Kidney epithelial cell (primary cell): Measurements from ENCODE around the gene ZBTB21. TPM values are rescaled to one million over a fixed set of nuclear protein-coding genes. Genes with fewer than 3 reads are reported as not detected.
"Not testable (repeated sequence)": the region's sequence is repeated elsewhere in the genome, so short reads cannot be mapped to it uniquely, and the experiment has no call there.

ENCODE experiments used
- DNase-seq: peaks from one replicate; pipeline ENCODE4 v3.0.0-alpha.2; 2010; ENCODE audit warnings: low read depth
- H3K27me3 ChIP-seq: 2 replicates; pipeline ENCODE4 v1.6.0; 2011; ENCODE audit warnings: low read length; ENCODE audit not compliant: control insufficient read depth, insufficient read depth
- H3K36me3 ChIP-seq: 2 replicates; pipeline ENCODE4 v1.5.1; 2011; ENCODE audit warnings: low read length; ENCODE audit not compliant: control insufficient read depth, insufficient read depth
- H3K4me3 ChIP-seq: 2 replicates; pipeline ENCODE4 v1.5.1; 2011; ENCODE audit warnings: low read depth, mild to moderate bottlenecking, control low read depth, low read length
- total RNA-seq: library from RNA; depleted of rRNA; stranded (reverse); fragments of >200 nt; gene quantifications from 2 replicates; pipeline ENCODE4 v1.2.3, GENCODE V29; 2015
- TF ChIP-seq, protein P1 (sequence below): IDR thresholded peaks from 2 replicates; pipeline ENCODE4 v1.5.1; 2011; ENCODE audit warnings: mild to moderate bottlenecking, moderate library complexity, low read length, control low read depth, inconsistent platforms; ENCODE audit not compliant: insufficient read depth, poor library complexity, severe bottlenecking

ZBTB21 gene
- total RNA-seq, 1 donor from 2014 or later: 13.8 TPM

DNA sequence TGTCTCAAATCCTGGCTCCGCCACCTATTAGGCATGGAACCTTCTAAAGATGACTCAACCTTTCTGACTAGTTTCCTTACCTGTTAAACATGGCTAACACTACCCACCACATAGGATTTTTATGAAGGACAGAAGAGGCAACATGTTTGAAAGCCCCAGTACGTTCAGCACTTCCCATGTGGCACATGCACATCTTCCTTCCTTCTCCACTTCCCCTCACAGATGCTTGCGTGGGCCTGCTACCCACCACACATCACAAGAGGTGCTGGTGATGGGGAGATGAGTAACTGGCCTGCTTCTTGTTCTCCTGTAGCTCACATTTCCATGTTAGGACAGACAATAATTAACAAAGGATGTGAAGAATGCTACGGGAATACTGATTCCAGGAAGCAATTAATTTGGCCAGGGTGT, 7.1 kb downstream of the ZBTB21 start:
- TF ChIP-seq, protein P1, sequence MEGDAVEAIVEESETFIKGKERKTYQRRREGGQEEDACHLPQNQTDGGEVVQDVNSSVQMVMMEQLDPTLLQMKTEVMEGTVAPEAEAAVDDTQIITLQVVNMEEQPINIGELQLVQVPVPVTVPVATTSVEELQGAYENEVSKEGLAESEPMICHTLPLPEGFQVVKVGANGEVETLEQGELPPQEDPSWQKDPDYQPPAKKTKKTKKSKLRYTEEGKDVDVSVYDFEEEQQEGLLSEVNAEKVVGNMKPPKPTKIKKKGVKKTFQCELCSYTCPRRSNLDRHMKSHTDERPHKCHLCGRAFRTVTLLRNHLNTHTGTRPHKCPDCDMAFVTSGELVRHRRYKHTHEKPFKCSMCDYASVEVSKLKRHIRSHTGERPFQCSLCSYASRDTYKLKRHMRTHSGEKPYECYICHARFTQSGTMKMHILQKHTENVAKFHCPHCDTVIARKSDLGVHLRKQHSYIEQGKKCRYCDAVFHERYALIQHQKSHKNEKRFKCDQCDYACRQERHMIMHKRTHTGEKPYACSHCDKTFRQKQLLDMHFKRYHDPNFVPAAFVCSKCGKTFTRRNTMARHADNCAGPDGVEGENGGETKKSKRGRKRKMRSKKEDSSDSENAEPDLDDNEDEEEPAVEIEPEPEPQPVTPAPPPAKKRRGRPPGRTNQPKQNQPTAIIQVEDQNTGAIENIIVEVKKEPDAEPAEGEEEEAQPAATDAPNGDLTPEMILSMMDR: no peak
- no peak for DNase-seq
- H3K27me3 ChIP-seq: no peaks in the 10 kb centered on the region
- no peaks in the 10 kb centered on the region for H3K36me3 ChIP-seq
- no peak overlapping the region for H3K4me3 ChIP-seq

DNA sequence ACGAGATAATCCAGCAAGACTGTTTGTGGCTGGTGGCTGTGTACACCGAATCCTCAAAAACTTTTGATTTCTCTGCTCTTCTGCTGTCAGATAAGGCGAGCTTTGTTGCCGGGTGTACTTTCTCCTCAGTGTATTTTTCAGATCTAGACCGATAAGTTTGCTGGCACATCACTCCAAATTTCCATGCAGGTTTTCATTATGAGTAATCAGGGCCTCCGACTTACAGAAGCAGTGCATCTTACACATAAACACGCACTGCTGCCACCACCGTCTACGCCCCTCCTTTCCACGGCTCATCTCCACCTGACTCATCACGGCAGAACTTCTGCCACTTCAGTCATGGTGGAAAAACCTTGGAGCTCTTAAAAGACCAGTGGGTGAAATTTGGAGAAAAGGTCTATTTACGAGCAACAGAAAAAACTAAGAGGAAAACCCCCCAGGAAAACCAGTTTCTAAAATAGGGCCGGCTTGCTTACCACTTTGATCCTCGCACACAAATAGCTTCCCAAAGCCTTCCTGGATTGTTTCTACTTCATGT, 7.7 kb downstream of the ZBTB21 start:
- no peak overlapping the region for H3K4me3 ChIP-seq
- no peaks in the 10 kb centered on the region for H3K36me3 ChIP-seq
- TF ChIP-seq, protein P1: no peak
- peak; percentile 70 for DNase-seq
- no peaks in the 10 kb centered on the region for H3K27me3 ChIP-seq

DNA sequence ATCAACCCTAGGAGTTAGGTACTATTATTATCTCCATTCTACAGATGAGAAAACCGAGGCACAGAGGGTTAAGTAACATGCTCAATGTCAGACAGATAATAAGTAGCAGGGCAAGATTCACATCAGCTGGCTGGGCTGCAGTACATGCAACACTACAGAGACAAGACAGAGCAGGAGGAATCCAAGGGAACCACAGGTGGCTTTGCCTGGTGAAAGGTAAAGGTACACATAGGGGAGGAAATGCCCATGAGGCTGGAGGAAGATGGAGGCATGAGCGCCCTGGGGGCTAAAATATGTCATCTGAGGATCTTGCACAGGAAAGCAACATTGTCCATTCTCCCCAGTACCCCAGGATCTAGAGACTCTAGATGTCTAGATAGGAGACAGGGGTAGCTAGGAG, 8.4 kb downstream of the ZBTB21 start:
- H3K27me3 ChIP-seq: no peaks in the 10 kb centered on the region
- no peaks in the 10 kb centered on the region for H3K36me3 ChIP-seq
- TF ChIP-seq, protein P1: no peak
- no peak for DNase-seq
- H3K4me3 ChIP-seq: no peak overlapping the region

DNA sequence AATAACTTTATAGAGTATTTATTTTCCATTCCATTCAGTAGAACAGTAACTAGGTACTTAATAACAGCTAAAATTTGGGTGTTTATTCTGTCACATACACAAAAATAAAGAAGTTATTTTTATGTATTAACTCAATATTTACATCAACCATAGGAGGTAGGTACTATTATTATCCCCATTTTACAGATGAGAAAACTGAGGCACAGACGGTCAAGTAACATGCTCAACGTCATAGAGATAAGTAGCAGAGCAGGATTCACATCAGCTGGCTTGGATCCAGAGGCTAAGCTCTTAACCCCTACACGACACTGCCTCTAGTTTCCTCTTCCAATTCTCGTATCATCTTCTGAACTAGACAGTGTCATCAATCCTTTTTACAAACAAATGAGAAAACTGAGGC, 9.3 kb downstream of the ZBTB21 start:
- TF ChIP-seq, protein P1: no peak
- no peak for DNase-seq
- H3K36me3 ChIP-seq: no peaks in the 10 kb centered on the region

DNA sequence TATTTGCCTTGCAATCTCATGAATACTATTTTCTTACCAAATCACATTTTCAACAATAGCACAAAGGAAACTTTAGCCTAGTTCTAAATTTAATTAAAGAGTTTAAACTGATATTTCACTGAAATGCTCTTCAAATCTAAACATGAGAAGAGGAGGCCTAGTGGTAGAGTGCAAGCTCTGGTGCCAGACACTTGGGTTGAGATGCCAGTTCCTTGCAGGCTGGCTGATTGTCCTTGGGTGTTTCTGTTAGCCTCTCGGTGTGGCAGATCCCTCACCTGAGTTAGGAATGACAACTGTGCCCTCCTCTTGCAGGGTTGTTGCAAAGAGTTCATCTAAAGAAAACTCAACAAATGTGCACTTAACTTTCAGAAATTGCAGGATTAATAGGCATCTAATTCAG, 12.5 kb downstream of the ZBTB21 start:
- Histone ChIP-seq H3K36me3 (no peaks in the 10 kb centered on the region), H3K4me3 (no peak overlapping the region), H3K27me3 (no peaks in the 10 kb centered on the region)
- no peak for DNase-seq
- TF ChIP-seq, protein P1: no peak

More for the DNA sequence above, 9.3 kb downstream of the ZBTB21 start:
- Histone ChIP-seq H3K27me3 (no peaks in the 10 kb centered on the region), H3K4me3 (no peak overlapping the region)

DNA sequence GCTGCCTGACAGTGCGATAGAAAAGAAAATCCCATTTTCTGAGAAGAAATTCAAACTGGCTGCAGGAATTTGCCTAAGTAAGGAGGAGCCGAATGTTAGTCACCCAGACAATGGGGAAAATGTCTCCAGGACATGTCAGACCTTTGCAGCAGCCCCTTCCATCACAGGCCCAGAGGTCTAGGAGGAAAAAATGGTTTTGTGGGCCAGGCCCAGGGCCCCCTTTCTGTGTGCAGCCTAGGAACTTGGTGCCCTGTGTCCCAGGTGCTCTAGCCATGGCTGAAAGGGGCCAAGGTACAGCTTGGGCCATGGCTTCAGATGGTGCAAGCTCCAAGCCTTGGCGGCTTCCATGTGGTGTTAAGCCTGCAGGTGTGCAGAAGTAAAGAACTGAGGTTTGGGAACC, 14.6 kb downstream of the ZBTB21 start:
- no peak overlapping the region for H3K4me3 ChIP-seq
- no peaks in the 10 kb centered on the region for H3K27me3 ChIP-seq
- TF ChIP-seq, protein P1: no peak
- no peaks in the 10 kb centered on the region for H3K36me3 ChIP-seq
- DNase-seq: no peak

DNA sequence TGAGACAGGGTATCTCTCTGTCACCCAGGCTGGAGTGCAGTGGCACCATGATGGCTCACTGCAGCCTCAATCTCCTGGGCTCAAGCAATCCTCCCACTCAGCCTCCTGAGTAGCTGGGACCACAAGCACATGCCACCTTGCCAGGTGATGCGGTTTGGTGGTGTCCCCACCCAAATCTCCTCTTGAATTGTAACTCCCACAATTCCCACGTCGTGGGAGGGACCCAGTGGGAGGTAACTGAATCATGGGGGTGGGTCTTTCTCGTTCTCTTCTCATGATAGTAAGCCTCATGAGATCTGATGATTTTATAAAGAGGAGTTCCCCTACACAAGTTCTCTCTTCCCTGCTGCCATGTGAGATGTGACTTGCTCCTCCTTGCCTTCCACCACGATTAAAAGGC, 15.5 kb downstream of the ZBTB21 start:
- H3K4me3 ChIP-seq, DNase-seq, H3K27me3 ChIP-seq, H3K36me3 ChIP-seq: not testable (repeated sequence)
